IgD-negative memory B cell (primary cell): Measurements from ENCODE around the gene MLLT10. TPM values are rescaled to one million over a fixed set of nuclear protein-coding genes. Genes with fewer than 3 reads are reported as not detected.

Experiments used
- H3K27ac Mint-ChIP-seq, 3 donors: one replicate each; pipeline ENCODE4 v1.8.0; 2020 to 2022; ENCODE audit warnings: mild to moderate bottlenecking in 3 of 3, mixed read lengths in 3 of 3, moderate library complexity in 1 of 3
- H3K27me3 Mint-ChIP-seq: one replicate; pipeline ENCODE4 v1.8.0; 2021; ENCODE audit warnings: mixed read lengths
- H3K36me3 Mint-ChIP-seq: one replicate; pipeline ENCODE4 v1.8.0; 2020; ENCODE audit warnings: mild to moderate bottlenecking, mixed read lengths
- H3K4me1 Mint-ChIP-seq, 3 donors: one replicate each; pipeline ENCODE4 v1.8.0; 2020 to 2022; ENCODE audit warnings: mixed read lengths in 3 of 3, mild to moderate bottlenecking in 1 of 3
- H3K4me3 Mint-ChIP-seq, 4 donors: one replicate each; pipeline ENCODE4 v1.8.0; 2020 to 2022; ENCODE audit warnings: mild to moderate bottlenecking in 4 of 4, mixed read lengths in 4 of 4, moderate library complexity in 3 of 4
- H3K9me3 Mint-ChIP-seq, 3 donors: one replicate each; pipeline ENCODE4 v1.8.0; 2020 to 2021; ENCODE audit warnings: mixed read lengths in 3 of 3, mild to moderate bottlenecking in 1 of 3
- polyA plus RNA-seq: library from polyadenylated mRNA; unstranded; fragments of 300-500 nt; fragmentation: Illumina TruSeq; gene quantifications from one replicate; pipeline ENCODE4 v1.2.3, GENCODE V29; 2021

MLLT10 gene
- polyA plus RNA-seq, 1 donor from 2014 or later, result 8.7 TPM

- Mint-ChIP-seq H3K27me3 (peaks cover 28% of the 10 kb centered on the region), H3K4me1 (peaks cover 0 to 3% (median 0%) of the 10 kb centered on the region in 3 donors), H3K9me3 (no peaks in the 10 kb centered on the region), H3K27ac (no peak overlapping the region), H3K4me3 (no peak overlapping the region), H3K36me3 (no peaks in the 10 kb centered on the region)
Observed at GRCh38 chr10:21509341-21510240, 24.4 kb upstream of the MLLT10 start.

GRCh38 chr10:21510241-21511094 is 23.6 kb upstream of the MLLT10 start:
- Mint-ChIP-seq H3K27me3 (peaks cover 34% of the 10 kb centered on the region), H3K4me3 (no peak overlapping the region), H3K4me1 (peaks cover 0 to 4% (median 0%) of the 10 kb centered on the region in 3 donors), H3K36me3 (no peaks in the 10 kb centered on the region), H3K27ac (no peak overlapping the region), H3K9me3 (no peaks in the 10 kb centered on the region)

GRCh38 chr10:21511095-21511570 is 22.9 kb upstream of the MLLT10 start:
- Mint-ChIP-seq H3K36me3 (no peaks in the 10 kb centered on the region), H3K9me3 (no peaks in the 10 kb centered on the region), H3K4me1 (peaks cover 3 to 11% (median 6%) of the 10 kb centered on the region in 3 donors), H3K27me3 (peaks cover 41% of the 10 kb centered on the region), H3K27ac (no peak overlapping the region), H3K4me3 (no peak overlapping the region)

GRCh38 chr10:21511946-21512572 is 22.0 kb upstream of the MLLT10 start:
- H3K4me1 Mint-ChIP-seq, result peaks cover 4 to 11% (median 6%) of the 10 kb centered on the region in 3 donors
- H3K9me3 Mint-ChIP-seq, result no peaks in the 10 kb centered on the region
- no peak overlapping the region for H3K4me3 Mint-ChIP-seq
- H3K27ac Mint-ChIP-seq, result peak overlapping the region in 1 of 3 donors; percentile 43
- peaks cover 43% of the 10 kb centered on the region for H3K27me3 Mint-ChIP-seq
- no peaks in the 10 kb centered on the region for H3K36me3 Mint-ChIP-seq

- no peaks in the 10 kb centered on the region for H3K36me3 Mint-ChIP-seq
- no peak overlapping the region for H3K4me3 Mint-ChIP-seq
- H3K9me3 Mint-ChIP-seq, result no peaks in the 10 kb centered on the region
- peaks cover 49% of the 10 kb centered on the region for H3K27me3 Mint-ChIP-seq
- H3K4me1 Mint-ChIP-seq, result peaks cover 8 to 16% (median 10%) of the 10 kb centered on the region in 3 donors
- H3K27ac Mint-ChIP-seq, result peak overlapping the region in 1 of 3 donors; percentile 43
Observed at GRCh38 chr10:21512573-21513404, 21.2 kb upstream of the MLLT10 start.

GRCh38 chr10:21513405-21513788 is 20.6 kb upstream of the MLLT10 start:
- H3K9me3 Mint-ChIP-seq, result no peaks in the 10 kb centered on the region
- H3K4me1 Mint-ChIP-seq, result peaks cover 13 to 22% (median 16%) of the 10 kb centered on the region in 3 donors
- H3K27me3 Mint-ChIP-seq, result peaks cover 55% of the 10 kb centered on the region
- H3K36me3 Mint-ChIP-seq, result no peaks in the 10 kb centered on the region
- H3K27ac Mint-ChIP-seq, result no peak overlapping the region
- no peak overlapping the region for H3K4me3 Mint-ChIP-seq

- H3K4me1 Mint-ChIP-seq, result peaks cover 18 to 23% (median 19%) of the 10 kb centered on the region in 3 donors
- H3K27ac Mint-ChIP-seq, result no peak overlapping the region
- peaks cover 61% of the 10 kb centered on the region for H3K27me3 Mint-ChIP-seq
- no peaks in the 10 kb centered on the region for H3K36me3 Mint-ChIP-seq
- H3K4me3 Mint-ChIP-seq, result no peak overlapping the region
- no peaks in the 10 kb centered on the region for H3K9me3 Mint-ChIP-seq
Observed at GRCh38 chr10:21514129-21514817, 19.8 kb upstream of the MLLT10 start.

GRCh38 chr10:21514818-21515351 is 19.1 kb upstream of the MLLT10 start:
- H3K27ac Mint-ChIP-seq, result peak overlapping the region in 1 of 3 donors; percentile 94
- no peaks in the 10 kb centered on the region for H3K36me3 Mint-ChIP-seq
- H3K4me3 Mint-ChIP-seq, result no peak overlapping the region
- peaks cover 20 to 25% (median 21%) of the 10 kb centered on the region in 3 donors for H3K4me1 Mint-ChIP-seq
- H3K27me3 Mint-ChIP-seq, result peaks cover 67% of the 10 kb centered on the region
- peaks cover 0 to under 1% (median 0%) of the 10 kb centered on the region in 3 donors for H3K9me3 Mint-ChIP-seq

- peaks cover 0 to 3% (median 0%) of the 10 kb centered on the region in 3 donors for H3K9me3 Mint-ChIP-seq
- H3K27ac Mint-ChIP-seq, result peak overlapping the region in 2 of 3 donors; percentile 27 to 94
- no peaks in the 10 kb centered on the region for H3K36me3 Mint-ChIP-seq
- H3K27me3 Mint-ChIP-seq, result peaks cover 70% of the 10 kb centered on the region
- H3K4me1 Mint-ChIP-seq, result peaks cover 23 to 28% (median 26%) of the 10 kb centered on the region in 3 donors
- peak overlapping the region; percentile 61 to 88 (median 78) for H3K4me3 Mint-ChIP-seq
Observed at GRCh38 chr10:21515361-21516241, 18.4 kb upstream of the MLLT10 start.

GRCh38 chr10:21516242-21517131 is 17.5 kb upstream of the MLLT10 start:
- H3K4me3 Mint-ChIP-seq, result peak overlapping the region; percentile 61 to 91 (median 84)
- H3K27me3 Mint-ChIP-seq, result peaks cover 69% of the 10 kb centered on the region
- peak overlapping the region in 2 of 3 donors; percentile 27 to 94 for H3K27ac Mint-ChIP-seq
- peaks cover 23 to 26% (median 25%) of the 10 kb centered on the region in 3 donors for H3K4me1 Mint-ChIP-seq
- peaks cover 0 to 3% (median 0%) of the 10 kb centered on the region in 3 donors for H3K9me3 Mint-ChIP-seq
- H3K36me3 Mint-ChIP-seq, result no peaks in the 10 kb centered on the region

GRCh38 chr10:21517134-21518031 is 16.6 kb upstream of the MLLT10 start:
- peaks cover 23 to 26% (median 25%) of the 10 kb centered on the region in 3 donors for H3K4me1 Mint-ChIP-seq
- H3K27ac Mint-ChIP-seq, result peak overlapping the region; percentile 88 to 96 (median 90)
- H3K36me3 Mint-ChIP-seq, result no peaks in the 10 kb centered on the region
- H3K27me3 Mint-ChIP-seq, result peaks cover 64% of the 10 kb centered on the region
- H3K4me3 Mint-ChIP-seq, result peak overlapping the region; percentile 76 to 93 (median 86)
- H3K9me3 Mint-ChIP-seq, result peaks cover 0 to 3% (median 0%) of the 10 kb centered on the region in 3 donors
